Measurements from ENCODE around the gene GRM5.

DNA sequence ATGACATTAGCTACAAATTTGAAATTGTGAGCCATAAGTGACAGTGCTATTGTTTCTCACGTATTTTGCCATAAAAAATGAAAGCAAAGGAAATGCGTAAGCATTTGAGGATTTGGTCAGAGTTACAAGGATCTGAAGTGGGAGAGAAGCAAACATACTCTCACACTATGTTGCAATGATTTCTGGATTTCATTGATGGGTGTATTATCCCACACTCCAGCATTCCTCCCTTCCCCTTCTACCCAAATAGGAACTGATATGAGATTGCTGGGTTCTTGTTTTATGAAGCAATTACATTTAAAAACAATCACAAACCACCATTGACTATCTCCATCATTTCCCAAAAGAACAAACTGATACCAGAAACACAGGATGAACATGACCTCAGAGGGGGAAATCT, 414.2 kb downstream of the GRM5 start:
- no peak for TF ChIP-seq POLR2A (IDR thresholded peaks at IDR 0.05)
- TF ChIP-seq, protein P1, sequence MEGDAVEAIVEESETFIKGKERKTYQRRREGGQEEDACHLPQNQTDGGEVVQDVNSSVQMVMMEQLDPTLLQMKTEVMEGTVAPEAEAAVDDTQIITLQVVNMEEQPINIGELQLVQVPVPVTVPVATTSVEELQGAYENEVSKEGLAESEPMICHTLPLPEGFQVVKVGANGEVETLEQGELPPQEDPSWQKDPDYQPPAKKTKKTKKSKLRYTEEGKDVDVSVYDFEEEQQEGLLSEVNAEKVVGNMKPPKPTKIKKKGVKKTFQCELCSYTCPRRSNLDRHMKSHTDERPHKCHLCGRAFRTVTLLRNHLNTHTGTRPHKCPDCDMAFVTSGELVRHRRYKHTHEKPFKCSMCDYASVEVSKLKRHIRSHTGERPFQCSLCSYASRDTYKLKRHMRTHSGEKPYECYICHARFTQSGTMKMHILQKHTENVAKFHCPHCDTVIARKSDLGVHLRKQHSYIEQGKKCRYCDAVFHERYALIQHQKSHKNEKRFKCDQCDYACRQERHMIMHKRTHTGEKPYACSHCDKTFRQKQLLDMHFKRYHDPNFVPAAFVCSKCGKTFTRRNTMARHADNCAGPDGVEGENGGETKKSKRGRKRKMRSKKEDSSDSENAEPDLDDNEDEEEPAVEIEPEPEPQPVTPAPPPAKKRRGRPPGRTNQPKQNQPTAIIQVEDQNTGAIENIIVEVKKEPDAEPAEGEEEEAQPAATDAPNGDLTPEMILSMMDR (IDR thresholded peaks at IDR 0.05): no peak
